Measurements from ENCODE around the gene JMJD4.

Gene JMJD4

GRCh38 chr1:227734546-227734855, 601 bp downstream of the JMJD4 start:
- no peak for TF ChIP-seq CTCF (IDR thresholded peaks at IDR 0.05; ENCODE audit: low read depth, low read length)
- peak overlapping the region; percentile 73 for H3K27ac ChIP-seq
- no peaks in the 10 kb centered on the region for H3K9me3 ChIP-seq (ENCODE audit: severe bottlenecking)
- no peak for DNase-seq
- no peaks in the 10 kb centered on the region for H3K36me3 ChIP-seq
- no peaks in the 10 kb centered on the region for H3K27me3 ChIP-seq (ENCODE audit: insufficient read depth, low read depth, severe bottlenecking)
- H3K4me3 ChIP-seq (ENCODE audit: low read depth, low read length): peak overlapping the region; percentile 66

GRCh38 chr1:227733751-227734545, 1.2 kb downstream of the JMJD4 start:
- H3K27ac ChIP-seq: no peak overlapping the region
- TF ChIP-seq CTCF (IDR thresholded peaks at IDR 0.05; ENCODE audit: low read depth, low read length): no peak
- DNase-seq: no peak

DNA sequence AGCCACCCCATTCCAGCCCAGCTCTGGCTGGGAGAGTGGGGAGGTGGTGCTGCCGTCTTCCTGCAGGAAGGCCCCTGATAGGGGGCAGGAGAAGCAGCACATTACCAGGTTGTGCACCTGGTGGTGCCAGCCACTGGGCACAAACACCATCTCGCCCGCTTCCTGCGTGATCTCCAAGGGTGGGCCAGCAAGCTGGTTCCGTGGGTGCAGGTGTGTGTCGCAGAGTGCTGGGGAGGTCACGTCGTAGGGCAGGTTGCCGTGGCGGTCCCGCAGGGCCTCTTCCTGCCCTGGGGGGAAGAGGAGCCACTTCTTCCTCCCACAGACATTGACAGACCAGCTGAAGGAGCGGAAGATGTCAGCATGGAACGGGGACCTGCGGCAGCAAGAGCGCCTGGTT, 1.8 kb downstream of the JMJD4 start:
- H3K27ac ChIP-seq: no peak overlapping the region
- no peak for DNase-seq
- H3K36me3 ChIP-seq: no peaks in the 10 kb centered on the region
- H3K4me3 ChIP-seq (ENCODE audit: low read depth, low read length): no peak overlapping the region
- H3K27me3 ChIP-seq (ENCODE audit: insufficient read depth, low read depth, severe bottlenecking): no peaks in the 10 kb centered on the region
- no peaks in the 10 kb centered on the region for H3K9me3 ChIP-seq (ENCODE audit: severe bottlenecking)
- no peak for TF ChIP-seq CTCF (IDR thresholded peaks at IDR 0.05; ENCODE audit: low read depth, low read length)

More at GRCh38 chr1:227733751-227734545, 1.2 kb downstream of the JMJD4 start:
- H3K36me3 ChIP-seq: no peaks in the 10 kb centered on the region
- H3K9me3 ChIP-seq (ENCODE audit: severe bottlenecking): no peaks in the 10 kb centered on the region
- H3K4me3 ChIP-seq (ENCODE audit: low read depth, low read length): peak overlapping the region; percentile 66
- no peaks in the 10 kb centered on the region for H3K27me3 ChIP-seq (ENCODE audit: insufficient read depth, low read depth, severe bottlenecking)

- no peak overlapping the region for H3K27ac ChIP-seq
- H3K36me3 ChIP-seq: no peaks in the 10 kb centered on the region
- H3K4me3 ChIP-seq (ENCODE audit: low read depth, low read length): no peak overlapping the region
- no peak for DNase-seq
- H3K9me3 ChIP-seq (ENCODE audit: severe bottlenecking): no peaks in the 10 kb centered on the region
- TF ChIP-seq CTCF (IDR thresholded peaks at IDR 0.05; ENCODE audit: low read depth, low read length): no peak
- H3K27me3 ChIP-seq (ENCODE audit: insufficient read depth, low read depth, severe bottlenecking): no peaks in the 10 kb centered on the region
Measured at GRCh38 chr1:227732586-227733308, 2.4 kb downstream of the JMJD4 start.

DNA sequence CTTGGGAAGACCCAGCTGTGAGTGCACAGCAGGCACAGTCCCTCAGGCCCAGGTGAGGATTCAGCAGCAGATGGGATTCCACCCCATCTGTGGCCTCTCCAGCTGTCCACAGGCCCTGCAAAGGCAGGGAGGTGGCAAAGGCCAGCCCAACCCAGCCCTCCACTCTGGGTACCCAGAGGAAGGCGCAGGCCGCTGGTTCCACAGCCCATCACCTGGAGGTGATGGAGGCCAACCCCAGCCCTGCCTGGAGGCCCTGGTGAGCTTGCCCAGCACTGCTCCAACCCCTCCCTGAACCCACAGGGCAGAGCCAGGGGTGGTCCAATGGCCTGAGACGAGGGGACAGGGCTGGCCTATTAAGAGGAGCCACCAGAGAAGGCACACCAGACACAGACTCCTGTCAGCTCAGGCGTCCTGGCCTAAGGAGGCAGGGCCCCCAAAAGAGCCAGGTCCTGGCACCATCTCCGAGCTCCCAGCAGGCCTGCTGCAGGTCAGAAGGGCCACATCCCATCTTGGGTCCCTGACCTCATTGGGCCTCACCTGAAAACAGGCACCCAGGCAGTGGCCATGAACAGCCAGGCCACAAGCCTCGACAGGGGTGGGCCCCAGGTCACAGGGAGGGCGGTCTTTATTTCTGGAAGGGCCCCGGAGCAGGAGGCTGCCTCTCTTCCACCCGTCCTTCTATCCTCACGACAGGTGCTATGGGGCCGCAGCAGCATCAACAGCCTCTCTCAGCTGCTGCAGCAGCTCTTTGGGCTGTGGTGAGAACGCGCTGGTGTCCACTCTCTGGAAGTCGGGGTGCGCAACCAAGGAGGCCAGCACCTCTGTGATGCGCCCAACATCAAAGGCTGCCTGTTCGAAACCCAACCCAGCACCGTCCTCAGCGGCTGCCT, 3.2 kb downstream of the JMJD4 start:
- no peak for TF ChIP-seq CTCF (IDR thresholded peaks at IDR 0.05; ENCODE audit: low read depth, low read length)
- no peaks in the 10 kb centered on the region for H3K36me3 ChIP-seq

More for the DNA sequence above, 3.2 kb downstream of the JMJD4 start:
- Histone ChIP-seq H3K4me3 (ENCODE audit: low read depth, low read length) (no peak overlapping the region), H3K9me3 (ENCODE audit: severe bottlenecking) (no peaks in the 10 kb centered on the region), H3K27me3 (ENCODE audit: insufficient read depth, low read depth, severe bottlenecking) (no peaks in the 10 kb centered on the region), H3K27ac (no peak overlapping the region)
- DNase-seq: no peak

All from WERI-Rb-1 (cell line).